Chondrocyte (in vitro differentiated cells): Measurements from ENCODE around the gene SLC16A3. TPM values are rescaled to one million over a fixed set of nuclear protein-coding genes. Genes with fewer than 3 reads are reported as not detected.

ENCODE experiments used
- DNase-seq: peaks from one replicate; pipeline ENCODE4 v3.0.0; 2021; ENCODE audit warnings: mixed read lengths, low spot score
- H3K27ac Mint-ChIP-seq: one replicate; pipeline ENCODE4 v1.8.0; 2021; ENCODE audit warnings: mild to moderate bottlenecking, moderate library complexity, mixed read lengths; ENCODE audit not compliant: unreplicated experiment
- H3K27me3 Mint-ChIP-seq: 2 replicates; pipeline ENCODE4 v1.8.0; 2021; ENCODE audit warnings: low read depth, mixed read lengths
- H3K36me3 Mint-ChIP-seq: 2 replicates; pipeline ENCODE4 v1.8.0; 2021; ENCODE audit warnings: low read depth, mixed read lengths
- H3K4me1 Mint-ChIP-seq: 2 replicates; pipeline ENCODE4 v1.8.0; 2021; ENCODE audit warnings: low read depth, mild to moderate bottlenecking, mixed read lengths
- H3K4me3 Mint-ChIP-seq: one replicate; pipeline ENCODE4 v1.8.0; 2021; ENCODE audit warnings: mild to moderate bottlenecking, moderate library complexity, mixed read lengths; ENCODE audit not compliant: unreplicated experiment
- H3K9me3 Mint-ChIP-seq: 2 replicates; pipeline ENCODE4 v1.8.0; 2021; ENCODE audit warnings: low read depth, mixed read lengths
- CTCF ChIP-seq: fragments of 200-600 bp; sonication (generic); IDR thresholded peaks from 2 replicates; pipeline ENCODE4 v1.5.0; 2021; ENCODE audit warnings: antibody characterized with exemption, mild to moderate bottlenecking, moderate library complexity
- total RNA-seq: library from RNA; stranded (reverse); gene quantifications from 3 replicates; pipeline ENCODE4 v1.2.1, GENCODE V29; 2021

SLC16A3 gene
- total RNA-seq, 1 donor from 2014 or later, result 189 TPM

- Mint-ChIP-seq H3K36me3 (peaks cover 36% of the 10 kb centered on the region), H3K4me3 (no peak overlapping the region), H3K4me1 (peaks cover 21% of the 10 kb centered on the region), H3K27me3 (no peaks in the 10 kb centered on the region), H3K9me3 (no peaks in the 10 kb centered on the region), H3K27ac (no peak overlapping the region)
- DNase-seq, result no peak
- TF ChIP-seq CTCF, result no peak
Observed at GRCh38 chr17:82262344-82262743, 33.5 kb downstream of the SLC16A3 start.

- no peak overlapping the region for H3K27ac Mint-ChIP-seq
- no peaks in the 10 kb centered on the region for H3K27me3 Mint-ChIP-seq
- H3K4me1 Mint-ChIP-seq, result peaks cover 32% of the 10 kb centered on the region
- DNase-seq, result no peak
- no peaks in the 10 kb centered on the region for H3K9me3 Mint-ChIP-seq
- H3K4me3 Mint-ChIP-seq, result no peak overlapping the region
- H3K36me3 Mint-ChIP-seq, result peaks cover 30% of the 10 kb centered on the region
- TF ChIP-seq CTCF, result no peak
Observed at GRCh38 chr17:82263641-82264040, 34.8 kb downstream of the SLC16A3 start.

- peaks cover 19% of the 10 kb centered on the region for H3K36me3 Mint-ChIP-seq
- no peak for DNase-seq
- TF ChIP-seq CTCF, result no peak
- H3K27me3 Mint-ChIP-seq, result no peaks in the 10 kb centered on the region
- no peak overlapping the region for H3K4me3 Mint-ChIP-seq
- H3K9me3 Mint-ChIP-seq, result no peaks in the 10 kb centered on the region
- peaks cover 57% of the 10 kb centered on the region for H3K4me1 Mint-ChIP-seq
- H3K27ac Mint-ChIP-seq, result peak overlapping the region; percentile 98
Observed at GRCh38 chr17:82266142-82266541, 37.3 kb downstream of the SLC16A3 start.

GRCh38 chr17:82267575-82268379 is 38.9 kb downstream of the SLC16A3 start:
- H3K27me3 Mint-ChIP-seq, result no peaks in the 10 kb centered on the region
- H3K36me3 Mint-ChIP-seq, result peaks cover 18% of the 10 kb centered on the region
- peak overlapping the region; percentile 46 for H3K4me3 Mint-ChIP-seq
- H3K27ac Mint-ChIP-seq, result peak overlapping the region; percentile 98
- H3K4me1 Mint-ChIP-seq, result peaks cover 71% of the 10 kb centered on the region
- peak; percentile 18 for TF ChIP-seq CTCF
- peak; percentile 97 for DNase-seq
- H3K9me3 Mint-ChIP-seq, result no peaks in the 10 kb centered on the region

- no peak overlapping the region for H3K4me3 Mint-ChIP-seq
Observed at GRCh38 chr17:82269138-82269881, 40.5 kb downstream of the SLC16A3 start.

More at GRCh38 chr17:82269138-82269881, 40.5 kb downstream of the SLC16A3 start:
- TF ChIP-seq CTCF, result no peak
- DNase-seq, result no peak
- Mint-ChIP-seq H3K27me3 (no peaks in the 10 kb centered on the region), H3K27ac (peak overlapping the region; percentile 76), H3K9me3 (no peaks in the 10 kb centered on the region), H3K36me3 (peaks cover 15% of the 10 kb centered on the region), H3K4me1 (peaks cover 76% of the 10 kb centered on the region)
